ENCODE measurements around the gene ZEB2. TPM values are rescaled to one million over a fixed set of nuclear protein-coding genes. Genes with fewer than 3 reads are reported as not detected.

Gene ZEB2
- total RNA-seq (2013; cell fraction: nucleolus; rRNA removed), result 9.5 and 10.2 TPM in 2 replicates
- total RNA-seq (2014; rRNA removed), result 1.7 and 2.7 TPM in 2 replicates
- total RNA-seq (2014; rRNA removed; fragmentation: Illumina TruSeq; extraction: Trizol), result 1.4 and 1.8 TPM in 2 replicates
- total RNA-seq (2021), result 2.6 and 3.6 TPM in 2 replicates
- 2.5 TPM for polyA plus RNA-seq (2011; ENCODE audit: low read depth)
- 3.2 and 3.8 TPM in 2 replicates for polyA plus RNA-seq (2011; rRNA removed)
- polyA plus RNA-seq (2011; cell fraction: cytosol; rRNA removed), result 1.5 and 2.5 TPM in 2 replicates
- polyA plus RNA-seq (2011; cell fraction: nucleus; rRNA removed), result 5.7 and 7.5 TPM in 2 replicates
- polyA plus RNA-seq (2012), result 1.5 and 3.5 TPM in 2 replicates
- polyA plus RNA-seq (2014; fragmentation: Illumina TruSeq; extraction: Trizol), result 0.76 and 1.5 TPM in 2 replicates
- polyA plus RNA-seq (2014; fragmentation: Nextera tagmentation; extraction: Ambion mirVana), result under 1 TPM; 0.40 to 0.51 TPM
- 0.91 and 1.7 TPM in 2 replicates for polyA plus RNA-seq (2014; rRNA removed)
- under 1 TPM; 0.14 to 0.37 TPM for polyA plus RNA-seq (2016; fragmentation: Nextera tagmentation; extraction: Ambion mirVana)
- 16.0 and 21.5 TPM in 2 replicates for polyA minus RNA-seq (2011; rRNA and poly(A)+ RNA removed)
- polyA minus RNA-seq (2011; cell fraction: cytosol; rRNA and poly(A)+ RNA removed), result 2.6 and 2.9 TPM in 2 replicates
- polyA minus RNA-seq (2011; cell fraction: nucleus; rRNA and poly(A)+ RNA removed), result 18.6 and 39.0 TPM in 2 replicates
- Bru-seq, nascent RNA, result percentile 29 among the genes with signal in this experiment
- BruChase-seq, experiment 1, labeled RNA remaining after a 6-hour chase, result percentile 12 among the genes with signal in this experiment
- percentile 15 among the genes with signal in this experiment for BruChase-seq, experiment 2, labeled RNA remaining after a 2-hour chase
- long read RNA-seq, experiment 1, result 0 reads
- long read RNA-seq, experiment 2, partial matches to known transcripts, result 1 of 3 reads
- long read RNA-seq, experiment 2, other reads (novel, unspliced or antisense), result 1 of 3 reads

DNA sequence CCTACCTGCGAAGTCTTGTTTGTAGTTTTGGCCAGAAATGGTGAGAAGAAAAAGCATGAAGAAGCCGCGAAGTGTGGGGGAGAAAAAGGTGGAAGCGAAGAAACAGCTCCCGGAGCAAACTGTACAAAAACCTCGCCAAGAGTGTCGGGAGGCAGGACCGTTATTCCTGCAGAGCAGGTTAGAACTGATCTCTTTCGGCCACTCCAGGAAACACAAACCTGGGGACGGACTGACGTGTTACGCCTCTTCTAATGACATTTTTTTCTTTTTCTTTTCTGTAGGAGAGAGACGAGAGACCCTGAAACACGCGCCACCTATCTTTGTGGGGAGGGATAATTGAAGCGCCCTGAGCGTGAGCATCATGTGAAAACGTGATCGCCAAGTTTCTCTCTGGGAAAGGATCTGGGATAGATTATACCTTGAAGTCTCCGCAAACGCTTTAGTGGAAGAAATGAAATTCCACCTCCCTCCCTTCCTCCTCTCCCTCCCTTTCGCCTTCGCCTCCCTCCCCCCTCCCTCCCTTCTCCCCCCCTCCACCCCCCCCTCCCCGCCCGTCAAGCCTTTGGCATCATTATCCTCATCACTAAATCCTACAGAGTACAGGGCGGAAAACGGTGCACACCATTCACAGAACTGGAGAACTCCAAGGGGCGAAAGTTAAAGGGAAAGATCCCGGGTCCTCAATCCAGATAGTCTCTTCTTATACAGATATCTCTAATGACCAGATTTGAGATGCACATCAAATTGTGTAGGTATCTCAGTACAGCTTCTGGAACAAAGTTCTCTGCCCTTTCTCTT is at the start of gene ZEB2:
Gene ZEB2 (minus strand): TSS at position 186 of the 798 bp plus-strand sequence. CDS start 2,769 bp downstream, outside the sequence.
- in situ Hi-C loops (cut with MboI) (no loop called here), intact Hi-C loops (cut with micrococcal nuclease; ENCODE audit: unreplicated experiment) (loop anchor here (10.0 kb wide), 1 partner anchor 355 kb away; no protein-coding TSS in a partner anchor)
- H3K4me3 ChIP-seq, result peak within 1 kb of the TSS; percentile 54; the same call in 1 of the 2 replicates
- ChIA-PET CTCF (interaction anchor here (0.6 to 1.2 kb wide), 4 partner anchors 14 to 358 kb away, joined by 3 to 4 read pairs (median 4); no protein-coding TSS in a partner anchor), SMC1A (ENCODE audit: uncharacterized antibody, unreplicated experiment) (interaction anchor here (0.6 to 2.0 kb wide), 9 partner anchors 9 to 452 kb away, joined by 3 to 5 read pairs (median 3); no protein-coding TSS in a partner anchor), RAD21 (ENCODE audit: unreplicated experiment) (no interaction called here), POLR2A (no interaction called here)
- no peaks in the 10 kb centered on the region for H4K20me1 ChIP-seq (ENCODE audit: control insufficient read depth, insufficient read depth)
- ATAC-seq (0 out of 3 replicates have a peak, but pooled peaks have one; percentile 7), FAIRE-seq (peak; percentile 59), DNase-seq (ENCODE audit: low read depth, low spot score) (no peak)
- H3K27ac ChIP-seq (ENCODE audit: control insufficient read depth, insufficient read depth), result no peak within 1 kb of the TSS
- H3K9me3 ChIP-seq (replicated peaks; ENCODE audit: control insufficient read depth, insufficient read depth, low read length), result no peaks in the 10 kb centered on the region
- no peaks in the 10 kb centered on the region for H3K36me3 ChIP-seq (ENCODE audit: control insufficient read depth in 2 of 2, insufficient read depth in 2 of 2, low read length in 1 of 2)
- H3K9ac ChIP-seq (ENCODE audit: control insufficient read depth, insufficient read depth, low read length), result no peak within 1 kb of the TSS
- TF ChIP-seq RAD21 (IDR thresholded peaks at IDR 0.05; ENCODE audit: insufficient read depth, low read depth, low read length) (peak; percentile 46), BHLHE40 (IDR thresholded peaks at IDR 0.05; ENCODE audit: borderline replicate concordance in 1 of 2, low read depth in 2 of 2, low read length in 1 of 2) (peak; percentile 61 to 68; a peak in 3 of 4 replicates), YY1 (IDR thresholded peaks at IDR 0.05; ENCODE audit: low read depth, low read length) (0 out of 2 replicates have a peak, but pooled peaks have one; percentile 16), POLR2A (IDR thresholded peaks at IDR 0.05; ENCODE audit: low read depth, low read length) (peak; percentile 29; the same call in 1 of the 2 replicates), NRF1 (conservative IDR thresholded peaks at IDR 0.05; ENCODE audit: low read depth, low read length) (no peak), ASH2L (IDR thresholded peaks at IDR 0.05; ENCODE audit: borderline replicate concordance, low read depth) (no peak)
- TF ChIP-seq, protein P1, sequence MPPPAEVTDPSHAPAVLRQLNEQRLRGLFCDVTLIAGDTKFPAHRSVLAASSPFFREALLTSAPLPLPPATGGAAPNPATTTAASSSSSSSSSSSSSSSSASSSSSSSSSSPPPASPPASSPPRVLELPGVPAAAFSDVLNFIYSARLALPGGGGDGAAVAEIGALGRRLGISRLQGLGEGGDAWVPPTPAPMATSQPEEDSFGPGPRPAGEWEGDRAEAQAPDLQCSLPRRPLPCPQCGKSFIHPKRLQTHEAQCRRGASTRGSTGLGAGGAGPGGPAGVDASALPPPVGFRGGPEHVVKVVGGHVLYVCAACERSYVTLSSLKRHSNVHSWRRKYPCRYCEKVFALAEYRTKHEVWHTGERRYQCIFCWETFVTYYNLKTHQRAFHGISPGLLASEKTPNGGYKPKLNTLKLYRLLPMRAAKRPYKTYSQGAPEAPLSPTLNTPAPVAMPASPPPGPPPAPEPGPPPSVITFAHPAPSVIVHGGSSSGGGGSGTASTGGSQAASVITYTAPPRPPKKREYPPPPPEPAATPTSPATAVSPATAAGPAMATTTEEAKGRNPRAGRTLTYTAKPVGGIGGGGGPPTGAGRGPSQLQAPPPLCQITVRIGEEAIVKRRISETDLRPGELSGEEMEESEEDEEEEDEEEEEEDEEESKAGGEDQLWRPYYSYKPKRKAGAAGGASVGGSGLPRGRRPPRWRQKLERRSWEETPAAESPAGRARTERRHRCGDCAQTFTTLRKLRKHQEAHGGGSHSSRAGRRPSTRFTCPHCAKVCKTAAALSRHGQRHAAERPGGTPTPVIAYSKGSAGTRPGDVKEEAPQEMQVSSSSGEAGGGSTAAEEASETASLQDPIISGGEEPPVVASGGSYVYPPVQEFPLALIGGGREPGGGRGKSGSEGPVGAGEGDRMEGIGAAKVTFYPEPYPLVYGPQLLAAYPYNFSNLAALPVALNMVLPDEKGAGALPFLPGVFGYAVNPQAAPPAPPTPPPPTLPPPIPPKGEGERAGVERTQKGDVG (CRISPR knock-in tag; IDR thresholded peaks at IDR 0.05), result no peak
- TF ChIP-seq, protein P2, sequence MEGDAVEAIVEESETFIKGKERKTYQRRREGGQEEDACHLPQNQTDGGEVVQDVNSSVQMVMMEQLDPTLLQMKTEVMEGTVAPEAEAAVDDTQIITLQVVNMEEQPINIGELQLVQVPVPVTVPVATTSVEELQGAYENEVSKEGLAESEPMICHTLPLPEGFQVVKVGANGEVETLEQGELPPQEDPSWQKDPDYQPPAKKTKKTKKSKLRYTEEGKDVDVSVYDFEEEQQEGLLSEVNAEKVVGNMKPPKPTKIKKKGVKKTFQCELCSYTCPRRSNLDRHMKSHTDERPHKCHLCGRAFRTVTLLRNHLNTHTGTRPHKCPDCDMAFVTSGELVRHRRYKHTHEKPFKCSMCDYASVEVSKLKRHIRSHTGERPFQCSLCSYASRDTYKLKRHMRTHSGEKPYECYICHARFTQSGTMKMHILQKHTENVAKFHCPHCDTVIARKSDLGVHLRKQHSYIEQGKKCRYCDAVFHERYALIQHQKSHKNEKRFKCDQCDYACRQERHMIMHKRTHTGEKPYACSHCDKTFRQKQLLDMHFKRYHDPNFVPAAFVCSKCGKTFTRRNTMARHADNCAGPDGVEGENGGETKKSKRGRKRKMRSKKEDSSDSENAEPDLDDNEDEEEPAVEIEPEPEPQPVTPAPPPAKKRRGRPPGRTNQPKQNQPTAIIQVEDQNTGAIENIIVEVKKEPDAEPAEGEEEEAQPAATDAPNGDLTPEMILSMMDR (IDR thresholded peaks at IDR 0.05 in 2 of 3, conservative IDR thresholded peaks at IDR 0.05 in 1 of 3; ENCODE audit: control insufficient read depth in 2 of 3, extremely low read depth in 1 of 3, insufficient read depth in 1 of 3, low read depth in 3 of 3, low read length in 3 of 3), result peak; percentile 17 to 26 (median 20); a peak in 5 of 6 replicates
- H3K79me2 ChIP-seq (ENCODE audit: control insufficient read depth, insufficient read depth, low read length), result no peaks in the 10 kb centered on the region
- BruUV-seq (replicated peaks), result no TSS peak
- peaks cover 17 to 24% of the 10 kb centered on the region in 2 experiments for H3K27me3 ChIP-seq (replicated peaks in 1 of 2; ENCODE audit: control insufficient read depth in 2 of 2, insufficient read depth in 2 of 2, low read length in 1 of 2)
- 12% methylated on average over 23 of the region's 29 CpGs for WGBS (ENCODE audit: insufficient coverage, insufficient replicate concordance, low lambda C conversion rate, missing lambda C conversion rate)
- peak within 1 kb of the TSS; percentile 68 for H3K4me2 ChIP-seq (ENCODE audit: control insufficient read depth, insufficient read depth)
- 0 out of 2 replicates have a peak within 1 kb of the TSS, but pooled peaks have one; percentile 1 for H2AFZ ChIP-seq (ENCODE audit: control insufficient read depth, low read depth, low read length)
- peaks cover 18% of the 10 kb centered on the region; the same call in 1 of the 2 replicates for H3K4me1 ChIP-seq (ENCODE audit: control insufficient read depth, insufficient read depth, low read length)

Measured in GM12878 (cell line).